SK-N-SH (cell line): ENCODE results near the gene WEE1. TPM values are rescaled to one million over a fixed set of nuclear protein-coding genes. Genes with fewer than 3 reads are reported as not detected.

Source experiments
- CTCF ChIA-PET: fragments of 300-600, 350-600 bp; formaldehyde crosslinking; extraction: SDS; loops from one replicate; lab custom pipeline; 2021; lab: Yijun Ruan, JAX
- POLR2A ChIA-PET: fragments of 350-600 bp; sonication (Branson Sonifier 250); formaldehyde crosslinking; extraction: SDS; loops from one replicate; lab custom pipeline; 2020; ENCODE audit warnings: antibody characterized with exemption, inconsistent platforms; lab: Yijun Ruan, JAX
- DNase-seq: peaks from one replicate; pipeline ENCODE4 v3.0.0; 2012
- H2AFZ ChIP-seq: fragments of 200-600 bp; sonication (generic); 2 replicates; pipeline ENCODE4 v1.8.1; 2016; ENCODE audit warnings: antibody characterized with exemption, mild to moderate bottlenecking, low read depth
- H3F3A ChIP-seq: fragments of 200-600 bp; sonication (generic); replicated peaks from 2 replicates; pipeline ENCODE3; 2016; ENCODE audit warnings: antibody characterized with exemption, mild to moderate bottlenecking; ENCODE audit not compliant: insufficient read depth
- H3K27ac ChIP-seq, 2 experiments: fragments of 200-500 bp in 1 of 2; fragments of 200-600 bp in 1 of 2; sonication (Bioruptor generic) in 1 of 2; sonication (generic), shearing (Covaris generic) in 1 of 2; 2 replicates each; pipeline versions ENCODE4 v1.5.1 to v1.6.1; 2014 to 2016; ENCODE audit warnings: low read depth in 2 of 2, inconsistent platforms in 1 of 2, low read length in 1 of 2, mild to moderate bottlenecking in 1 of 2, mixed read lengths in 1 of 2
- H3K27me3 ChIP-seq: fragments of 200-600 bp; sonication (generic), shearing (Covaris generic); 2 replicates; pipeline ENCODE4 v1.6.1; 2016; ENCODE audit warnings: mixed run types; ENCODE audit not compliant: insufficient read depth
- H3K36me3 ChIP-seq, 2 experiments: fragments of 200-500 bp in 1 of 2; fragments of 200-600 bp in 1 of 2; sonication (Bioruptor generic) in 1 of 2; sonication (generic) in 1 of 2; replicated peaks in 1 of 2; 2 replicates each; pipeline versions ENCODE3 to v1.5.1; 2014 to 2016; ENCODE audit warnings: low read length in 1 of 2, mild to moderate bottlenecking in 1 of 2; ENCODE audit not compliant: insufficient read depth in 2 of 2, control insufficient read depth in 1 of 2
- H3K4me1 ChIP-seq, 2 experiments: fragments of 200-500 bp in 1 of 2; fragments of 200-600 bp in 1 of 2; sonication (Bioruptor generic) in 1 of 2; sonication (generic), shearing (Covaris generic) in 1 of 2; 2 replicates each; pipeline versions ENCODE4 v1.5.1 to v1.6.1; 2014 to 2016; ENCODE audit warnings: low read depth in 1 of 2, low read length in 1 of 2, mixed run types in 1 of 2; ENCODE audit not compliant: insufficient read depth in 2 of 2, control insufficient read depth in 1 of 2
- H3K4me2 ChIP-seq: fragments of 200-600 bp; sonication (generic), shearing (Covaris generic); 2 replicates; pipeline ENCODE4 v1.6.1; 2017; ENCODE audit warnings: mixed run types
- H3K4me3 ChIP-seq, 2 experiments: fragments of 200-500 bp in 1 of 2; fragments of 200-600 bp in 1 of 2; sonication (Bioruptor generic) in 1 of 2; sonication (generic), shearing (Covaris generic) in 1 of 2; 2 replicates each; pipeline versions ENCODE4 v1.5.1 to v1.8.1; 2014 to 2016; ENCODE audit warnings: low read depth in 2 of 2, inconsistent platforms in 1 of 2, low read length in 1 of 2, mild to moderate bottlenecking in 1 of 2, mixed read lengths in 1 of 2, moderate library complexity in 1 of 2
- H3K79me2 ChIP-seq: fragments of 200-600 bp; sonication (generic); 2 replicates; pipeline ENCODE4 v1.8.1; 2017; ENCODE audit warnings: mild to moderate bottlenecking; ENCODE audit not compliant: insufficient read depth
- H3K9ac ChIP-seq: fragments of 200-600 bp; sonication (generic); 2 replicates; pipeline ENCODE4 v1.6.1; 2017; ENCODE audit warnings: mixed run types
- H3K9me2 ChIP-seq: fragments of 200-600 bp; sonication (generic); 2 replicates; pipeline ENCODE4 v1.6.1; 2017; ENCODE audit warnings: mixed run types
- H3K9me3 ChIP-seq: fragments of 200-600 bp; sonication (generic); 2 replicates; pipeline ENCODE4 v1.6.1; 2017; ENCODE audit warnings: mixed run types, mild to moderate bottlenecking, moderate library complexity
- H4K20me1 ChIP-seq: fragments of 200-600 bp; sonication (generic); 2 replicates; pipeline ENCODE4 v1.6.1; 2017; ENCODE audit warnings: mild to moderate bottlenecking, mixed run types; ENCODE audit not compliant: insufficient read depth
- CTCF ChIP-seq: fragments of 200-600 bp; sonication (generic); IDR thresholded peaks from 2 replicates; pipeline ENCODE4 v1.6.1; 2017; ENCODE audit warnings: antibody characterized with exemption, mild to moderate bottlenecking, moderate library complexity
- FOSL2 ChIP-seq: IDR thresholded peaks from 2 replicates; pipeline ENCODE4 v1.4.0; 2012; ENCODE audit warnings: low read depth, mild to moderate bottlenecking, moderate library complexity, borderline replicate concordance
- NFIC ChIP-seq: IDR thresholded peaks from 2 replicates; pipeline ENCODE4 v1.4.0; 2012; ENCODE audit warnings: borderline replicate concordance
- NRF1 ChIP-seq: IDR thresholded peaks from 2 replicates; pipeline ENCODE4 v1.6.1; 2012; ENCODE audit warnings: low read depth, mild to moderate bottlenecking, low read length
- PBX3 ChIP-seq: IDR thresholded peaks from 2 replicates; pipeline ENCODE4; 2012
- POLR2AphosphoS5 ChIP-seq: IDR thresholded peaks from 2 replicates; pipeline ENCODE4 v1.6.1; 2012; ENCODE audit warnings: low read depth, low read length
- RAD21 ChIP-seq: IDR thresholded peaks from 2 replicates; pipeline ENCODE4 v1.6.1; 2012; ENCODE audit warnings: mild to moderate bottlenecking, low read length
- RFX5 ChIP-seq: IDR thresholded peaks from 2 replicates; pipeline ENCODE4 v1.6.1; 2012; ENCODE audit warnings: mild to moderate bottlenecking, improper control_type of control experiment, low read length
- TEAD4 ChIP-seq: IDR thresholded peaks from 2 replicates; pipeline ENCODE4 v1.4.0; 2012; ENCODE audit warnings: mild to moderate bottlenecking, borderline replicate concordance; ENCODE audit not compliant: insufficient read depth
- WGBS: methylation state at CpG from one replicate; pipeline ENCODE4 v1.1.6; 2017; ENCODE audit warnings: low lambda C conversion rate; 5-methylcytosine and 5-hydroxymethylcytosine counted together
- polyA plus RNA-seq, 3 experiments: library from polyadenylated mRNA; depleted of rRNA; stranded (reverse); fragments of >200 nt; gene quantifications; 2 replicates each; pipeline ENCODE4 v1.2.3, GENCODE V29; 2012

Gene WEE1
- polyA plus RNA-seq, 1 of the 3 experiments (the other 2 are of a cell fraction), result 16.9 TPM

GRCh38 chr11:9580894-9581293, 7.4 kb downstream of the WEE1 start:
- H3K79me2 ChIP-seq, result peaks cover 88% of the 10 kb centered on the region
- no peaks in the 10 kb centered on the region for H3K9me2 ChIP-seq
- peaks cover 5% of the 10 kb centered on the region; the same call in 1 of the 2 replicates for H4K20me1 ChIP-seq
- CTCF ChIA-PET, result interaction anchor here (1.2 kb wide), 1 partner anchor 32 kb away, joined by 3 read pairs; no protein-coding TSS in a partner anchor
- POLR2A ChIA-PET, result no interaction called here
- H3K4me2 ChIP-seq, result no peak overlapping the region
- H2AFZ ChIP-seq, result no peak overlapping the region
- no peak overlapping the region for H3K27ac ChIP-seq
- peaks cover 7 to 9% of the 10 kb centered on the region in 2 experiments; a peak in 2 of 4 replicates for H3K4me1 ChIP-seq
- no peak overlapping the region for H3K4me3 ChIP-seq
- no peaks in the 10 kb centered on the region for H3K9me3 ChIP-seq
- H3K9ac ChIP-seq, result no peak overlapping the region
- WGBS, result 96% methylated on average over 4 of the region's 4 CpGs
- no peak for DNase-seq
- peaks cover 30% of the 10 kb centered on the region for H3F3A ChIP-seq
- TF ChIP-seq POLR2AphosphoS5 (no peak), TEAD4 (no peak)
- TF ChIP-seq, all 33 proteins: peak for 0
- Histone ChIP-seq H3K27me3 (no peaks in the 10 kb centered on the region), H3K36me3 (peaks cover 76 to 89% of the 10 kb centered on the region in 2 experiments)

- CTCF ChIA-PET, result interaction anchor here (1.2 kb wide), 1 partner anchor 31 kb away, joined by 3 read pairs; no protein-coding TSS in a partner anchor
- peaks cover 88% of the 10 kb centered on the region for H3K79me2 ChIP-seq
- WGBS, result 98% methylated on average over 6 of the region's 6 CpGs
Observed at GRCh38 chr11:9581556-9582161, 8.2 kb downstream of the WEE1 start.

More at GRCh38 chr11:9581556-9582161, 8.2 kb downstream of the WEE1 start:
- POLR2A ChIA-PET, result no interaction called here
- Histone ChIP-seq H4K20me1 (peaks cover 5% of the 10 kb centered on the region; the same call in 1 of the 2 replicates), H3K27ac (no peak overlapping the region), H3K4me2 (no peak overlapping the region), H3F3A (peaks cover 38% of the 10 kb centered on the region), H3K9me3 (no peaks in the 10 kb centered on the region), H3K27me3 (no peaks in the 10 kb centered on the region), H3K36me3 (peaks cover 77 to 91% of the 10 kb centered on the region in 2 experiments), H3K4me3 (no peak overlapping the region), H3K4me1 (peaks cover 7 to 9% of the 10 kb centered on the region in 2 experiments; a peak in 2 of 4 replicates), H3K9me2 (no peaks in the 10 kb centered on the region), H3K9ac (no peak overlapping the region), H2AFZ (no peak overlapping the region)
- DNase-seq, result no peak
- TF ChIP-seq NFIC (no peak), FOSL2 (no peak), PBX3 (no peak), RAD21 (no peak), RFX5 (no peak), NRF1 (no peak), CTCF (no peak)
